Muscle of leg (tissue), 11 donors: Measurements from ENCODE around the gene MYOD1. TPM values are rescaled to one million over a fixed set of nuclear protein-coding genes. Genes with fewer than 3 reads are reported as not detected.

Experiments
- DNase-seq: peaks from one replicate; pipeline ENCODE4 v3.0.0; 2013
- H3K27ac ChIP-seq: one replicate; pipeline ENCODE4 v1.5.1; 2013; ENCODE audit warnings: mild to moderate bottlenecking, low read length, control low read depth
- H3K27me3 ChIP-seq: one replicate; pipeline ENCODE4 v1.6.1; 2013; ENCODE audit warnings: low read length; ENCODE audit not compliant: control insufficient read depth, insufficient read depth
- H3K36me3 ChIP-seq: one replicate; pipeline ENCODE4 v1.6.1; 2013; ENCODE audit warnings: low read length; ENCODE audit not compliant: control insufficient read depth, insufficient read depth
- H3K4me1 ChIP-seq: one replicate; pipeline ENCODE4 v1.6.1; 2013; ENCODE audit warnings: low read length; ENCODE audit not compliant: control insufficient read depth, insufficient read depth
- H3K4me3 ChIP-seq: one replicate; pipeline ENCODE4 v1.5.1; 2013; ENCODE audit warnings: low read length, control low read depth
- H3K9me3 ChIP-seq: replicated peaks from 2 replicates; pipeline ENCODE4 v1.6.1; 2013; ENCODE audit warnings: low read depth, low read length; ENCODE audit not compliant: control insufficient read depth
- WGBS: methylation state at CpG from one replicate; pipeline ENCODE4 v1.1.5; 2013; ENCODE audit warnings: missing lambda C conversion rate; ENCODE audit not compliant: insufficient coverage; 5-methylcytosine and 5-hydroxymethylcytosine counted together
- polyA plus RNA-seq, 8 donors: library from polyadenylated mRNA; unstranded; fragments of 120-200 nt; gene quantifications; one replicate each; pipeline versions ENCODE4 v1.2.1 to v1.2.3, GENCODE V29; 2013; ENCODE audit warnings: inconsistent platforms in 1 of 8, low replicate concordance in 1 of 8; ENCODE audit not compliant: insufficient read length in 8 of 8, insufficient read depth in 1 of 8
- total RNA-seq: library from RNA; stranded (reverse); fragments of 120-200 nt; gene quantifications from one replicate; pipeline ENCODE4 v1.2.4, GENCODE V29; 2013

MYOD1 gene
- total and polyA plus RNA-seq, 9 donors: 47.3 to 93.1 (median 64.5) TPM

DNA sequence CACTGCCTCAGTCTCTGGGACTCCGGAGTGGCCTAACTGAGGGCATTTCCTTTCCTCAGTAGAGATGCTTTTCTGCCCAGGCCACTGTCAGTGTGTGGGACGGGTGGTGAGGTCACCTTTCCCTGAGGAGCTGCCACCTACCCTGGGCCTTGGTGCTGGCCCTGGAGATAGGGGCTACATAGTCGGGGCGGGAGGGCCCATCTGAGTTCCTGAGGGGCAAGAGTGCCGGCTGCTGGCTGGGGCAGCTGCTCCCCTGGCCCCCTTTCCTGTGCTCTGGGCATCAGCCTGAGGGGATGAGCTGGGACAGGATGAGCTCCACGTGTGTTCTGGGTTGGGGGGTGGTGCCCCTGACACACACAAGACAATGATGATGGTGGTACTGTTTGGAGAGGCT is 20.6 kb downstream of the MYOD1 start:
- 58% methylated on average over 5 of the region's 6 CpGs for WGBS
- no peak for DNase-seq
- Histone ChIP-seq H3K36me3 (no peaks in the 10 kb centered on the region), H3K27ac (no peak overlapping the region), H3K4me3 (no peak overlapping the region), H3K4me1 (peaks cover 18% of the 10 kb centered on the region), H3K9me3 (no peaks in the 10 kb centered on the region), H3K27me3 (peaks cover 53% of the 10 kb centered on the region)

DNA sequence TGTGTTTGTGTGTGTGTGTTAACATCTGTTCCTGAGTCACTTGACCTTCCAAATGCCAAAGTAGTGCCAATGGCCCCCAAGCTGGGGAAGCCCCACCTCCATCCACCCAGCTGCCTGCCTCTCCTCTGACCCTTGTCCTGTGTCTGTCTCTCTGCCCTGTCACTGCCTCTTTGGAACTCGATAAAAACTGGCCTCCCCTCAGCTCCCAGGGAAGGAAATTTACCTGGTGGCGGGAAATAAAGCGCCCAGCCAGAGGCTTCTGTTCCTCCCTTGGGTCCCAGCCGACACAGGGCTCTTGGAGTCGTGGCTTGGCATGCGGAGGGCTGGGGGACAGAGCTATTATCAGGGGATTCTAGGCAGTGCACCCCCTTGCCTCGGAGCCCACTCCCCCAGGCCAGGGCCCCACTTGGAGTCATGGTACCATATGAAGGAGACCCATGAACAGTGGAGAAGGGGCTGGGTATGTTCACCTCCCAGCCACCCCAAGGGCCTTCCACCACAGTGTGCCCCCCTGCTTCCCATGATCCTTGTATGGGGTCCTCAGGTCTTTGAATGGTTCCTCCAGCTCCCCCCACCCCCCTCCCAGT is 21.4 kb downstream of the MYOD1 start:
- 39% methylated on average over 3 of the region's 7 CpGs for WGBS
- H3K27ac ChIP-seq: no peak overlapping the region
- no peak overlapping the region for H3K4me3 ChIP-seq
- H3K27me3 ChIP-seq: peaks cover 48% of the 10 kb centered on the region
- DNase-seq: no peak
- no peaks in the 10 kb centered on the region for H3K9me3 ChIP-seq
- no peaks in the 10 kb centered on the region for H3K36me3 ChIP-seq
- H3K4me1 ChIP-seq: peaks cover 12% of the 10 kb centered on the region

DNA sequence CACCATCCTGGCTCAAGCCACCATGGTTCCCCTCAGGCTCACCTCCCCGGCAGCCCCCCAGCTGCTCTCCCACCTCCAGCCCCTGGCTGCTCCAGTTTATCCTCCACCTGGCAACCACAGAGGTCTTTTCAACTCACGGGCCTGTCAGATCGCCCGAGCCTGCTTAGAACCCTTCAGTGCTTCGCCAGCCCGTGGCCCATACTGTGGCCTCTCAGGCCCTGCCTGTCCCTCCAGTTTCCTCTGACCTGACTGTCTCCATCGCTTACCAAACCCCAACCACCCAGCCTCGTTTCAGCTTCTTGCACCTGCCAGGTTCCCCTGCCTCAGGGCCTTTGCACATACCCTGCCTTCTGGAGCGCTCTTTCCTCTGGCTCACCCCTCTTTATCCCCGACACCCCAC is 22.1 kb downstream of the MYOD1 start:
- WGBS: 92% methylated on average over 10 of the region's 10 CpGs
- H3K4me1 ChIP-seq: peaks cover 6% of the 10 kb centered on the region
- peaks cover 40% of the 10 kb centered on the region for H3K27me3 ChIP-seq
- no peak overlapping the region for H3K27ac ChIP-seq
- DNase-seq: no peak
- H3K4me3 ChIP-seq: no peak overlapping the region
- no peaks in the 10 kb centered on the region for H3K36me3 ChIP-seq
- H3K9me3 ChIP-seq: no peaks in the 10 kb centered on the region

DNA sequence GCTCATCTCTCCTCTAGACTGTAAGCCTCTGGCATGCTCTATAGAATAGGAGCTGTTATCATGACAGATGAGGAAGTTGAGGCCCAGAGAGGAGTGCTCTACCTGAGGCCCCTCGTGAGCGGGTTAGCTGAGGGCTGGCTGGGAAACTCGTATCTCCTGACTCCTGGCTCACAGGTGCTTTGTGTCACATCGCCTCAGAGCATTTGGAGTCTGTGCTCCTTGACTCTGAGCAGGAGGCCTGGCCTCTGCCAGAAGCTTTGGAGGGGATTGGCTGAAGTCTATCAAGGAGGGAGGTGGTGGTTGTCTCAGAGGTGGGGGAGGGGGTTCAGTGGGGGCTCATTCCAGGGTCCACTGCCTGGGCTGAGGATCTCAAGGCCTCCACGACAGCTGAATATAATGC is 22.6 kb downstream of the MYOD1 start:
- Histone ChIP-seq H3K27me3 (peaks cover 35% of the 10 kb centered on the region), H3K9me3 (no peaks in the 10 kb centered on the region), H3K4me1 (peaks cover 7% of the 10 kb centered on the region), H3K27ac (no peak overlapping the region), H3K4me3 (no peak overlapping the region), H3K36me3 (no peaks in the 10 kb centered on the region)
- 53% methylated on average over 5 of the region's 5 CpGs for WGBS
- no peak for DNase-seq

DNA sequence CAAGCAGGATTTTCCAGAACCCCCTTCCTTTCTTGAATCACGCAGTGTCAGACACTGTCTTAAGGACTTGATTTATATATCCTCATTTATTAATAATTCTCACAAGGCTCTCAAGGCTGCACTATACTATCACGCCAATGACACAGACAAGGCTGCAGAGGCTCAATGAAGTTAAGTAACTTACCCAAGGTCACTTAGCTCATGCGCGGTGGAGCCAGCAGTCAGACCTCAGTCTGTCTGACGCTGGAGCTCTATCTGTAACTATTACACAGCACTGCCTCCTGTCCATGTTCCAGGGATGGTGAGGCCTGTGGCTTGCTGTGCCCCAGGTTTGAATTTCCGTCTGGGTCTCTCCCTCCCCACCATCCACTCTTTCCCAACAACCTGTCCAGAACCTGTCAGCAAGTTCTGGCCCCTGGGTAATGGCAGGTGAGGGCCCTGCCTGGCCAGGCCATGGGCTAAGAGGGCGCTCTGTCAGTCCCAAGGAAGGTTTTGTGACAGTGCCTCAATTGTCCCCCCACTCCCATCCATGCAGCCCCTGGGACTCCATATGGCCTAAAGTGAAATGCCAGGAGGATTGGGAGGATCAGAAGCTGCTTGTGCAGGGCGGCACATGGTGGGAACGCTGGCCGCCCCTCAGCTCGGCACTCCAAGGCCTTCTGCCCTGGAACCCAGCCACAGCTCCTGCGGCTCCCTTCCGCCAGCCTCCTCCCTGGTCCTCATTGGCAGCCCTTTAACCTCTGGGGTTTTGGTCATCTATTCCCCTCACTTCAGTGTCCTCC is 23.8 kb downstream of the MYOD1 start:
- 75% methylated on average over 12 of the region's 13 CpGs for WGBS
- H3K36me3 ChIP-seq: no peaks in the 10 kb centered on the region
- peaks cover 14% of the 10 kb centered on the region for H3K4me1 ChIP-seq
- no peak for DNase-seq
- H3K27ac ChIP-seq: no peak overlapping the region
- no peak overlapping the region for H3K4me3 ChIP-seq
- H3K27me3 ChIP-seq: peaks cover 23% of the 10 kb centered on the region
- H3K9me3 ChIP-seq: no peaks in the 10 kb centered on the region

DNA sequence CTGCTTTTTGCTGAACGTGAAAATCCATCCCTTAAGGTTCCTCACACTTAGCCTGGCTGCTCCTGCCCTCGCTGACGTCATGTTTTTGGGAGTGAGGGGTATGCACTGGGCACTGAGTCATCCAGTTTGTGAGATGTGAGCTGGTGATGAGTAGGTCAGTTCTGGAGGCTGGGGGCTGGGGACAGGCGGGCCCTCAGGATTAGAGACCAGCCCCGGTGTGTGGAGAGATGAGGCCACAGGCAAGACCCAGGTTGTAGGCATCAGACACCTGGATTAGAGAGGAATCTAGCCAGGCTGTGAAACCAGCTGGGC is 24.4 kb downstream of the MYOD1 start:
- Histone ChIP-seq H3K27me3 (peaks cover 18% of the 10 kb centered on the region), H3K4me1 (peaks cover 15% of the 10 kb centered on the region), H3K4me3 (no peak overlapping the region), H3K36me3 (no peaks in the 10 kb centered on the region), H3K27ac (no peak overlapping the region), H3K9me3 (no peaks in the 10 kb centered on the region)
- WGBS: 95% methylated on average over 2 of the region's 5 CpGs
- no peak for DNase-seq

DNA sequence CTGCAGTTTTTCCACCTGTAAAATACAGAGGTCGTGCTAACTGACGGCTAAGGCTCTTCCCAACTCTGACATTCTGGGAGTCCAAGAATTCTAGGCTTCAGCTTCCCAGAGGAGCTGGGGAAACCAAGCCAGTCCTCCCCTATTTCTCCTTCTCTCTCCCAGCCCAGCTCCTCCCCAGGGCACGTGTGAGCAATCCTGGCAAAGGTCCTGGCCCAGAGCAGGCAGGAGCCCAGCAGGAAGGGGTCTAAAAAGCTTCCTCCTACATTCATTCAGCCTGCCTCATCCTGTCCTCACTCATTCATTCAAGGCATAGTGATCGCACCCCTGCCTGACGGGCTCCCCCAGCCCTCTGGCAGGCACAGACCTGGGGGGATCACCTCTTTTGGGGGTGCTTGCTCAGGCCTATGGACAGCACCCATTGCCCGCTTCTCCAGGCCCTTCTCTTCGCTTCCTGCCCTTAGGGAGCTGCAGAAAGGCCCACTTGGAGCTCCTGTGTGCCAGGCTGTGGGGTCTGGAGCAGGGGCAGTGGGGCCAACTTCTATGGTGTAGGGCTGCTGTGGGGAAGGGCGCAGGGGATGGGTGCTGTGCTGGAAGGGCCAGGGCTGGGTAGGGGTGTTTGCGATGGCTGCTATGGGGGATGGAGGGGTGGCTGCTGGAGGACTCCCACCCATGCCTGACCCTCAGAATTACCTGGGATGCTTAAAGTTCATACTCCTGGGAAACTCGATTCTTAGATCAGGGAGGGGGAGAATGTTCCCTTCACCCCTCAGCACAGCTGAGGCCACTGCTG is 25.0 kb downstream of the MYOD1 start:
- DNase-seq: no peak
- H3K36me3 ChIP-seq: no peaks in the 10 kb centered on the region
- H3K9me3 ChIP-seq: no peaks in the 10 kb centered on the region
- H3K4me1 ChIP-seq: peaks cover 15% of the 10 kb centered on the region
- peaks cover 12% of the 10 kb centered on the region for H3K27me3 ChIP-seq
- no peak overlapping the region for H3K27ac ChIP-seq
- H3K4me3 ChIP-seq: no peak overlapping the region
- WGBS: 66% methylated on average over 8 of the region's 10 CpGs

DNA sequence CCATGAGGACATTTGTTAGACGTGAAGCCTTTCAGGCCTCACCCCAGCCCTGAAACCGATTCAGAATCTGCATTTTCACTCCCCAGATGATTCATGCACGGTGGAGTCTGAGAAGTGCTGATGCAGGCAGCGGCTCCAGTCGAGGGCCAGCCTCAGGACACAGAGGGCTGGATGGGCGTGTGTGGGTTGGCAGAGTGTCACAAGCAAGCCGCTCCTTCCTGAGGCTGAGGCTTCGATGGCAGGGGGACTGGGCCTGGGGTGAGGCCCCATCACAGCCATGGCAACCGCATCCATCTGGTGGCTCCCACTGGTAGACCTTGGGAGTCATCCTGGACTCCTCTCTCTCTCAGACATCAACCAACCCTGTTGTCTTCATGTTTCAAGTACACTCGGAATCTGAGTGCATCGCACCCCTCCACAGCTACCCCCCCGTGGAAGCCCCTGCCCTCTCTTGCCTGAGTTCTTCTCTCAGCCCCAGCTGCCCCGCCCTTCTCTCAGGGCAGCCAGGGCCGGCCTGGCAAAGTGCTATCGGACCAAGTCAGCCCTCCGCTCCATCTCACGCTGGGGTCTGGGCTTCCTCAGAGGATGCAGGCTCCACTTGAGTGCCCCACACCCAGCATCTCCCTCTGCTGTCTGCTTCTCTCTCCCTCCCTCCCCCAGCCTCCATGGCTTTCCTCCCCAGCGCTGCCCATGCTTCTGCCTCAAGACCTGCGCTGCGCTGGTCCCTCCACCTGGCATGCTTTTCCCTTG is 25.8 kb downstream of the MYOD1 start:
- Histone ChIP-seq H3K27ac (no peak overlapping the region), H3K27me3 (peaks cover 5% of the 10 kb centered on the region), H3K4me1 (peaks cover 22% of the 10 kb centered on the region), H3K36me3 (no peaks in the 10 kb centered on the region), H3K9me3 (no peaks in the 10 kb centered on the region), H3K4me3 (no peak overlapping the region)
- no peak for DNase-seq
- 79% methylated on average over 19 of the region's 20 CpGs for WGBS

DNA sequence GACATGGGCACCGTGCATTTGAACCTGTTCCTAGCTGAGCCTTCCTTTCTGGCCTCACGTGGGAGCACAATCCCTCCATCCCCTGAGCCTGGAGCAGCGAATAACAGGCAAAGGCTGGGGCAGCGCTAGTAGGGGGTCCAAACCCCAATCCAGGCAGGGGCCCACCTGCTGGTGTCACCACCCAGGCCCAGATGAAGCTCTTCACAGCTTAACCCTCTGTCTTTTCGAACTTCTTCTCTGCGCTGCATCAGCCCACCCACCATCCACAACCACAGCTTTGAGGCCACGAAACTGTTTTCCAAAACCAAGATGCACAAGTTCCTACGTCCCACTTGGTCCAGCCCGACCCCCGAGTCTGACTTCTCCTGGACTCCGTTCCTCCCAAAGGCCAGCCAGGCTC is 26.7 kb downstream of the MYOD1 start:
- H3K9me3 ChIP-seq: no peaks in the 10 kb centered on the region
- H3K27ac ChIP-seq: no peak overlapping the region
- WGBS: 88% methylated on average over 10 of the region's 11 CpGs
- H3K4me3 ChIP-seq: no peak overlapping the region
- DNase-seq: no peak
- no peaks in the 10 kb centered on the region for H3K36me3 ChIP-seq
- peaks cover 2% of the 10 kb centered on the region for H3K27me3 ChIP-seq
- H3K4me1 ChIP-seq: peaks cover 28% of the 10 kb centered on the region
